HepG2 (cell line): ENCODE data around the gene SMCHD1. TPM values are rescaled to one million over a fixed set of nuclear protein-coding genes. Genes with fewer than 3 reads are reported as not detected.

ENCODE experiments used
- CEBPB ChIP-seq: IDR thresholded peaks from 2 replicates; pipeline ENCODE4 v1.6.1; 2011; ENCODE audit warnings: low read depth, low read length, improper control_type of control experiment, borderline replicate concordance
- CSRNP2 ChIP-seq: sonication (generic); formaldehyde crosslinking; conservative IDR thresholded peaks from 2 replicates; pipeline ENCODE4 v1.8.0; 2022; ENCODE audit warnings: low read depth, missing genetic modification reagents
- ETV6 ChIP-seq: sonication (generic); formaldehyde crosslinking; conservative IDR thresholded peaks from 2 replicates; pipeline ENCODE4 v1.4.0; 2020; ENCODE audit warnings: missing genetic modification reagents
- FUBP1 ChIP-seq: sonication (generic); formaldehyde crosslinking; IDR thresholded peaks from 2 replicates; pipeline ENCODE4 v1.5.1; 2020; ENCODE audit warnings: missing genetic modification reagents, mild to moderate bottlenecking, borderline replicate concordance
- NPAS2 ChIP-seq: sonication (generic); formaldehyde crosslinking; IDR thresholded peaks from 2 replicates; pipeline ENCODE4 v1.8.0; 2022; ENCODE audit warnings: mild to moderate bottlenecking, missing genetic modification reagents, borderline replicate concordance
- PITX1 ChIP-seq: sonication (generic); formaldehyde crosslinking; IDR thresholded peaks from 2 replicates; pipeline ENCODE4 v1.5.1; 2020; ENCODE audit warnings: mild to moderate bottlenecking, missing genetic modification reagents
- POLR2AphosphoS2 ChIP-seq: IDR thresholded peaks from 2 replicates; pipeline ENCODE4 v1.6.1; 2011; ENCODE audit warnings: low read depth, low read length, improper control_type of control experiment
- SAFB2 ChIP-seq: sonication (generic); formaldehyde crosslinking; IDR thresholded peaks from 2 replicates; pipeline ENCODE4 v1.5.1; 2020; ENCODE audit warnings: missing genetic modification reagents, low read depth, mild to moderate bottlenecking, borderline replicate concordance
- SOX5 ChIP-seq: IDR thresholded peaks from 2 replicates; pipeline ENCODE4 v1.6.1; 2016; ENCODE audit warnings: borderline replicate concordance
- THAP9 ChIP-seq: sonication (generic); formaldehyde crosslinking; IDR thresholded peaks from 2 replicates; pipeline ENCODE4; 2020; ENCODE audit warnings: missing genetic modification reagents, mild to moderate bottlenecking, borderline replicate concordance
- ZBTB26 ChIP-seq: IDR thresholded peaks from 2 replicates; pipeline ENCODE4 v1.6.1; 2016; ENCODE audit warnings: missing compliant biosample characterization, missing genetic modification reagents, borderline replicate concordance
- ZUFSP ChIP-seq: sonication (generic); formaldehyde crosslinking; IDR thresholded peaks from 2 replicates; pipeline ENCODE4 v1.9.0; 2021; ENCODE audit warnings: missing genetic modification reagents, mild to moderate bottlenecking, borderline replicate concordance
- polyA plus RNA-seq, 8 experiments: library from polyadenylated mRNA; depleted of rRNA in 3 of 8; stranded (reverse) in 7 of 8; unstranded in 1 of 8; fragments of >200 nt; fragmentation: Illumina TruSeq in 4 of 8; extraction: Trizol in 4 of 8; gene quantifications; 2 replicates each; pipeline versions ENCODE4 v1.2.1 to v1.2.3, GENCODE V29; 2011 to 2016; ENCODE audit warnings: low read depth in 4 of 8, missing spikeins in 1 of 8, mixed read lengths in 1 of 8; ENCODE audit not compliant: insufficient read depth in 1 of 8
- total RNA-seq, 5 experiments: library from RNA; depleted of rRNA; stranded (reverse); fragments of >200 nt; fragmentation: Illumina TruSeq; extraction: Trizol; gene quantifications; 2 replicates each; pipeline ENCODE4 v1.2.3, GENCODE V29; 2016; ENCODE audit warnings: low read depth in 1 of 5

The SMCHD1 gene
- total and polyA plus RNA-seq, 2 of the 13 experiments (the other 11 are each of a cell fraction or from before 2014, with no cell fraction given): 21.4 to 93.6 TPM

GRCh38 chr18:2717407-2717806 is 61.9 kb downstream of the SMCHD1 start (continued):
- TF ChIP-seq CSRNP2 (CRISPR knock-in tag) (no peak), ZUFSP (CRISPR knock-in tag) (no peak), ZBTB26 (CRISPR knock-in tag) (no peak), CEBPB (no peak), PITX1 (no peak), FUBP1 (CRISPR knock-in tag) (no peak), SAFB2 (CRISPR knock-in tag) (no peak), NPAS2 (no peak), POLR2AphosphoS2 (no peak), THAP9 (CRISPR knock-in tag) (no peak), SOX5 (no peak), ETV6 (no peak)
- TF ChIP-seq, all 625 proteins: peak for 0
